Activated T-helper 9 cell treated with anti-CD3 and anti-CD28 coated beads, Interleukin-2, amount 50 U/mL, for 16 hours (primary cell): Measurements from ENCODE around the gene SLC7A8.

Experiments
- DNase-seq: peaks from one replicate; pipeline ENCODE4 v3.0.0-alpha.2; 2020; ENCODE audit warnings: low read depth

Gene SLC7A8

DNA sequence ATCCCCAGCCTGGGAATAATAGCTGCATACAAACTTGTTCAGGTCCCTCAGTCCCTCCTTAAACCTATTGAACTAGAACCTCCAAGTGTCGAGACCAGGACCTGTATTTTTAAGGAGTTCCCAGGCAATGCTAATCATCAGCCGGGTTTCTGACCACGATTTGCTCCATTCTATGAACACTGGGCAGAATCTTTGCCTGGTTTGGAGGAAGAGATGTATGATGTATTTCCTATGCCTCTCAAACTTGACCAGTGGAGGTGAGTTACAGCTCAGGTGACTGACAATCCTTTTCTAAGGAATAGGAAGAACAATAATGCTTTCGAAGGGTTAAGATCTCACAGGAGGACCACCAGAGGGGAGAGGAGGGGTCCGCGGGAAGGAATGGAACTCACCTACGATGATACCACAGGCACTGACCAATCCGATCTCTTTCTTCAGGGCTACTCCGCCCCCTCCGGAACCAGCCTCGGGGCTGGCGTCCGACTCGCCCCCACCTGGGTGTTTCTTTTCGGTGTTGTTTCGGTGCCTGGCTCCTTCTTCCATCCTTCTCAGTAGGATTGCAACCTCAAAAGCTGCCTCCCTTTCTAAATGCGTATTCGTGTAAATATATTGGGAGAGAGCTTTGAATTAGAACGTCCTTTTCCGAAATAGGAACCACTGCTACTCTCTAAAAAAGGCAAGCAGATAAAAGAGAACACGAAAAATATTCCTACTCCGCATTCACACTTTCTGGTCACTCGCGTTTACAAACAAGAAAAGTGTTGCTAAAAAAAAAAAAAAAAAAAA is 895 bp downstream of the SLC7A8 start:
- no peak for DNase-seq

DNA sequence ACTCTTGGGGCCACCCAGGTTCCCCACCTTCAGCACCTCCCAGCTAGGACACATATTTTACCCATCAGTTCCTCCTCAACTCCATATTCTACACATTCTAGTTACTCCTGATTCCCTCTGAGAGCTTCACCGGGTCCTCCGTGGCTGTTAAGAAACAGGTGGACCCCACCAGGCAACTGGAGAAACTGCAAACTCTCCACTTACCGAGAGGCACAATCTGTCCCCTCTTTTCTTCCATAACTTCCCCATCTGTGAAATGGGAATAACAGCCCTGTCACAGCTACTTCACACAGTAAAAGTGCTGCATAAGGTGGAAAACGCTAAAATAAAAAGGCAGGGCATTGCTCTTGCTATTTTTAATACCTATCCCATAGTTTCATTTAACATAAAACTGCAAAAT is 1.5 kb downstream of the SLC7A8 start:
- no peak for DNase-seq

DNA sequence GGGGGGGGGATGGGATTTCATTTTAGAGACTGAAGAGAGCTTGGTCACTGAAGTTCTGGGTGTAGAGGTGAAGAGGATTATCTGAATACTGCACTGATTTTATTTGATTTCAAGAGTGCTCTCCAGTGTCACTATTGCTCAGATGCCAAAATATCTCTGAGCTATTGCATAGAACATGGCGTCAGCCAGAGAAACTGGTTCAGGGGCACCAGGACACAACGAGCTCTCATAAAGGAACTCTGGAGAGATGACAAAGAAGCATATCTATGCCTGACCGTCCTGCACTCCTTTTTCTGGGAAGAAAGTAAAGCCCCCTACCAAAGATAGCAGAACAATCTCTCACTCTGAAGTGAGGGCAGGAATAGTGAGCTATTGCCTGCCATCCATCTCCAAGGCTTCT is 2.0 kb downstream of the SLC7A8 start:
- no peak for DNase-seq

DNA sequence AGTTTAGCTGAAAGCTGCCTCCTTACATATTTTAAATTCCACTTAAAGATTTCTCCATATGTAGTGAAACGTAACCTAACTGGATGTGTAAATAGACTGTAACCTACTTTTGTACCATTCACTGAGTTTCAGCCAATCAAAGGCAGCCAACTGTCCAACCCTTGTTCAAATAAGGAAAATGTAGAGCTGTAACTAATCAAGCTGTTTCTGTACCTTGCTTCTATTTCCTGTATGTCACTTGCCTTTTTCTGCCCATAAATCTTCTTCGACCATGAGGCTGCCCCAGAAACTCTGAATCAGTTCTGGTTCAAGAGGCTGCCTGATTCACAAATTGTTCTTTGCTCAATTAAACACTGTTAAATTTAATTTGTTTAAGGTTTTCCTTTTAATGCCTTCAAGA is 6.3 kb downstream of the SLC7A8 start:
- no peak for DNase-seq

DNA sequence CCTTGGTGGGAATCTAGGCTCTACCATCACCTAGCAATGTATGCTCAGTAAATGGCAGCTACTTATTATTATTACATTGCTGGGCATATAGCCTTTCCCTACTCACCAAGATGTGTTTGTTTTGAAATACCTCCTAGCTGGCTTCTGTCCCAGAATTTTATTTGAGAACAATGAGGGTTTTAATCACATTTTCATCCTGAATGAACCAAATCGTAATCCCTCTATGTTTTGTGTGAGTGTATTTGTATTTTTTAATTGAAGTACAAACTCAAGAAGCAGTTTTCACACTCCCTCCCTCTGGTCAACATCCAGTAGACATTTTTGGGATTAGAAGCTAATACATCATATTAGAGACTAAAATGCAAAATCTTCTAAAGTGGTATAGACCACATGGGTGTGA is 7.6 kb downstream of the SLC7A8 start:
- no peak for DNase-seq

DNA sequence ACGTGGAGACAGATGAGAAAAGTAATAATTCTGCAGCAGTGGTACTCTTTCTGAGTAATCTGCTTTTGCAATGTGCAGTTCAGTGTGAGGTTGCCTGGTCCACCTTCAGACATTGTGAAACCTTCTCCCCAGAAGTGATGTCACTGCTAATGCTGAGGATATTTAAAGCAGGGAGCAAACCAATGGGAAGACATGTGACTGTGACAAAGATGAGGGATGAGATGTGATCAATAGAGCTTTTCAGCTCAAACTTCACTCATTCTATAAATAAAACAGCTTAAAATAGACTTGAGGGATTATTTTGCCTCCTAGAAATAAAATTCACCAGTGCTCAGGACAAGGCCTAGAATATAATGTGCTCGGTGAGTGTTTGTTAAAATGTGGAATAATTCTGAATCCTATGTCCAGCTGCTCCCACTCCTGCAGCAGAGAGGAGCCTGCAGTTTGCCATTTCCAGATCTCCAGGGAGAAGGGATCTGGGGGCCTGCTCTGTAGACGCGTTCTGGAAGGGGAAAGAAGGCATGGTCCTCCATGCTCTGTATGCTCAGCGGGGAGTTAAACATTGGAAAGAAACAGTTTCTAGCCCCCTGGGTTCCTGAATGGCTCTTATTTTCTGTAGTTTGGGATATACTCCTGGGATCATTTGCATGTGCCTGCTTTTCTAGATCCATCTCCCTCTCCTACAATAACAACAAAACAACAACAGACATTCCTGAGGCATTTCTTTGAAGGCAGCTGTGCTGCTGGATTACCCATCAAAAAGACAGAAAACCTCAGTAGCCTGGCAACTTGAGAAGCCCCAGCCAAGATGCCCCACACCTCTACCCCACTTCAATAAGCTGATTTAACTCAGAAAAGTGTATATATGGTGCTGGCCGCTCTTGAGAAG is 8.9 kb downstream of the SLC7A8 start:
- no peak for DNase-seq

DNA sequence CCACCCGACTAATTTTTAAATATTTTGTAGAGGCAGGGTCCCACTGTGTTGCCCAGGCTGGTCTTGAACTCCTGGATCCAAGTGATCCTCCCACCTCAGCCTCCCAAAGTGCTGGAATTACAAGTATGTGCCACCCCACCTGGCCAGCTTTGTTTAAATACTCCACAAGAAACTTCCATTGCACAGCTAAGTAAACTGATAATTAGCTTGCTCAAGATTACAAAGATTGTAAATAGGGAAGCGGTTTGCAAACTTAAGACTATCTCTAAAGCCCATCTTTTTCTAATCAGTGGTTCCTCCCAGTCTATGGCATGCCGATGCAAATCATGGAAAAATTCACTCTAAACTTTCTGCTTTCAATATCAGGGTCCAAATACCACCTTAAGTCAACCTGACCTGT is 9.7 kb downstream of the SLC7A8 start:
- no peak for DNase-seq

DNA sequence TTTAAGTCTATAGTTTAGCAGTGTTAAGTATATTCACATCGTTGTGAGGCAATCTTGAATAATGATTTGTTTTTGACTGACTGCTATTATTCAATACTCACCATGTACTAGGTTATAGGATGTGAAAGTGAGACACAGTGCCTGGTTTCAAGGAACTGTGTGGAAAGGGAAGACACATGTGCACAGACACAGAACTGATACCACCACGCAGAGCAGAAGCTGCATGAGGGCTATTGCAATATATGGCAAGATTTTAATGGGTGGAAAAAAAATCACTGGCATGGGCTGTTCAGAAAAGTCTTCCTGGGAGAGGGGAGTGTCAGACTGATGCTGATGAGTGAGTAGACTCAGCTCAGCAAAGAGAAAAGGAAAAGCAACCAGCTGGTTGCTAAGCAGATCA is 10.4 kb downstream of the SLC7A8 start:
- DNase-seq = no peak

DNA sequence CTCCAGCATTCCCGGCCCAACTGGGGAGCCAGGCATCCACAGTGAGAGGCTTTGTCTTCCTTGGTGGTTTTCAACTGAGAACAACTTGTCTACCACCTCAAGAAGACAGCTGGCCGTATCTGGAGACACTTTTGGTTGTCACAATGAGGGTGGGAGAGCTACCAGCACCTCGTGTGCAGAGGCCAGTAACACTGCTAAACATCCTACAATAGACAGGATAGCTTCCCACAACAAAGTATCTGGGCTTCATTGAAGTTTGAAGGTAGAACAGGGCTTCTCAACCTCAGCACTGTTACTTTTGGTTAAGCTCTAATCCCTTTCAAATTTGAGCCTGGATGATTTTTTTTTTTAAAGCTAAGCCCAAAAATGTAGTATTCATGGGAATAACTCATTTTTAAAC is 10.9 kb downstream of the SLC7A8 start:
- DNase-seq = no peak

DNA sequence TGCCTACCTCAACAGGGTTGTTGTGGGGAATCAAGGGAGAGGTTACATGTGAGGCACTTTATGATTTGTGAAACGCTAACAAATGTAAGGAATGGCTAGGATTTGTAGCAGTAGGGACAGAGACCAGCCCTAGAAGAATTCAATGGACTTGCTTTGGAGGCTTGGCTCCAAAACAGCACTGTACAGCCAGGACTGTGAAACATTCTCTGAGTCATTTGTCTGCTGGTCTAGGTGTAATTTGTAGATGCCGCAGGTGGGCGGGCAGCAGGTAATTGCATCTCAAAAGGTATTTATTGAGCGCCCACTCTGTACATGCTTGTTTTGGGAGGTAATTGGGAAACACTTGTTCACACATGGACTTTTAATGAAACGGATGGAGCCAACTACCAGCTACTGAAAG is 11.4 kb downstream of the SLC7A8 start:
- DNase-seq = no peak

DNA sequence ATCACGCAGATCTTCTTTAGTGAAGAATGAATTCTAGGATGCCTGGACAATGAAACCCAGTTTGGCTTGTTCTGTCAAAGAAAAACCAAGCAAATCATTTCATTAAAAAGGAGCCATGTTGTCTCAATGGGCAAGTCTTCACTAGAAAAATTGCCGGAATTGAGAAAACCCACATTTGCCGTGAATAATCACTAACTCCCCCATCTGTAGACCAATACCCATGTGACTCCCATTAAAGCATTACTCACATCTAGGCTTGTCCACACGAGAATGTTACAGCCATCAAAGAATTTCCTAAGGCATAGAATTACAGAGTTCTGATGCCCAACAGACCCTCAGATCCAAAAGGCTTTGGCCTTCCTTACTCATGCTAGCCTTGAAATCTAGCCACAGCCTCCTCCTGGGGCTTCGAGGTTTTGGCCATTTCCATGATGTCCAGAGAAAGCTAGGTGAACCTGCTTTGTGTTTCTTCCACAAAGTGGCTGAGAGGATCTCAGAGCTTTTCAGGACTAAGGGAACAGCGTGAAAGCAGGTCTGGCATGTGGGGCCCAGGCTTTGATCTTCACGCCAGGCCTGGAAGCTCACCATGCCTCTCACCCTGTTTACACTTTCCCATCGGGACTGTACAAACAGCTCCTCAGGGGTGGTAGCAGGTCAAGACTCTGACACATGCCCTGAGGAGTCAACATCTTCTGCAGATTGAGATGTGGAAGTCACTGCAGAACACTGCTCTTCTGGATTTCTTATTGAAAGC is 12.1 kb downstream of the SLC7A8 start:
- DNase-seq = no peak

DNA sequence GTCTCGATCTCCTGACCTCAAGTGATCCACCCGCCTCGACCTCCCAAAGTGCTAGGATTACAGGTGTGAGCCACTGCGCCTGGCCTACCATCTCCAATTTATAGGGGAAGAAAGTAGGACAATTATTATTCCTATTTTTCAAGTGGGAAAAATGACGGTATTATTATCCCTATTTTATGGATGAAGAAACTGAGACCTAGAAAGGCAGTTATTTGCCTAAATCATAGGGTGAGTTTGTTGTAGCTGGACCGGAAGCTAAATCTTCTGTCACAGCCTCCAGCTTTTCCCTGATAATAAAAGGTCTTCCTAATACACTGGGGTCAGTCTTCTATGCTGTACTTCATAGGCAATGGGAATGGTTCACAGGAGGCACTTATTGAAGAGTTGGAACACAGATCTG is 13.8 kb downstream of the SLC7A8 start:
- no peak for DNase-seq

DNA sequence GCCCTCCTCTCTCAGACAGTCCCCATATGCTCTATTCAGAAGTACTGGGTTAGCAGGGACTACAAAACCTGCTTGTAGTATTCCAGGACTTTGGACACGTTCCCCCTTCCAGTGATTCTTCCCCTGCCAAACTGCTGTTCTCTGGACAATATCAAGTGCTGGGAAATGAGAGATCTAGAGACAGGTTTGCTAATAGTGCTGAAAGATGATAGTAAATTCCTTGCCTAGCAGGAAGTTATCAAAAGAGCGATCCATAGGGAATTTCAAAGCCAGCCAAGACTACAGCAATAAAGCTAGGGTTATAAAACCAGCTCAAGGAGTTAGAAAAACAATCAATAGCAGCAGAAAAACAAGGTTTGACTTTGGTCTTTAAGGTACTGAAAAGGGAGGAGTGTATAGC is 15.2 kb downstream of the SLC7A8 start:
- no peak for DNase-seq

DNA sequence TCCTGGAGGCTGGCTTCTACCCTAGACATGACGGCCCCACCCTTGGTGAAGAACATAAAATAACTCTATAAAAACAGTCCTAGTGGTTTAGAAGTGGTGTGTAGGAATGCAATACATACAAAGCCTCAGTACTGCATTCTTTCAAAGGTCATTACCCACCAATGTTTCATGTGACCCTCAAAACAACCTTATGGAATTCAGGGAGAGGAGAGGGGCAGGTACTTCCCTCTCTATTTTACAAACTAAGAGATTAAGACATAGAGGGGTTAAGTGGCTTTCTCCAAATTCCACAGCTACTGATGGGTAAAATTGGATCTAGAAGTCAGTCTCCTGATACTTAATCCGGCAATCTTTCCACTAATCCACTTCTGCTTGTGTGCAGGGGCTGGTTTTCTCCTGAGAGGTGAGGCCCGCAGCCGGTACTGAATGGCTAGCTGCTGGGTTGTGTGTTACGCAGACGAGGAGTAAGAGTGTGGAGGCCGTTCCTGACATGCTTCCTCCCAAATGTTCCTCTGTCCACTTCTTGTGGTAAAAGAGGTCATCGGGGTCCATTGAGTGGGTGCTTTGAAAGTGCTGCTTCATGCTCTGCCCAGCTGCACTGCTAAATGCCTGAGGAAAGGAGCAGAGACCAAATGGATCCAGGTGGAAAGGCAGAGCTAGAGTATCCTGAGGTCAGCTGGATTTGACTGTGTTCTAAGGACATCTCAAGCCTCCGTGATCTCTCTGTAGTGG is 16.2 kb downstream of the SLC7A8 start:
- DNase-seq = no peak

DNA sequence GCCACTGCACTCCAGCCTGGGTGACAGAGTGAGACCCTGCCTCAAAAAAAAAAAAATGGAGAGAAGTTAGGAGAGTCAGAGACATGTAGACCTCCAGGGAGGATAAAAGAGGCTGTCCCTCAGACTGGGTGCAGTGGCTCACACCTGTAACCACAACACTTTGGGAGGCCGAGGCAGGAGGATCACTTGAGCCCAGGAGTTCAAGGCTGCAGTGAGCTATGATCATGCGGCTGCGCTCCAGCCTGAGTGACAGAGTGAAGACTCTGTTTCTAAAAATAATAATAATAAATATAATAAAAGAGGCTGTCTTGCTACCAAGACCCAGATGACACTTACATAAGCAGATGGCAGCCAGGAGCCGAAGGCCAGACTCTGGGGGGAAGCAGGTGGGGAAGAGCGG is 18.5 kb downstream of the SLC7A8 start:
- DNase-seq = no peak

DNA sequence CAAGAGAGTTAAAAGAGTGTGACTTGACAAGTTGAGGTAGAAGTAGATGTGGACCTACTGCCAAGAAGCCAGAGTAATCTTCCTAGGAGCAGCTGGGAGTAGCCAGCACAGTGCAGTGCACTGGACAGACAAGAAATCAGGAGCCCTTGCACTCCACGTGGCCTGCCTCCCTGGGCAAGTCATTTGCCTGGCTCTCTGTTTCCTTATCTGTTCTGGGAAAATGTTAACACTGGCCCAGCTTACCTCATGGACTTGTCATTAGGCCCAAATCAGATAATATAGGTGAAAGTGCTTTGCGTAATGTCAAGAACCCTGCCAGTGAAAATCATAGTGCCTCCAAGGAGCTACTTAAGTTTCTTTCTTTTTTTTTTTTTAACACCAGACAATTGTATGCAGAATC is 19.2 kb downstream of the SLC7A8 start:
- no peak for DNase-seq

DNA sequence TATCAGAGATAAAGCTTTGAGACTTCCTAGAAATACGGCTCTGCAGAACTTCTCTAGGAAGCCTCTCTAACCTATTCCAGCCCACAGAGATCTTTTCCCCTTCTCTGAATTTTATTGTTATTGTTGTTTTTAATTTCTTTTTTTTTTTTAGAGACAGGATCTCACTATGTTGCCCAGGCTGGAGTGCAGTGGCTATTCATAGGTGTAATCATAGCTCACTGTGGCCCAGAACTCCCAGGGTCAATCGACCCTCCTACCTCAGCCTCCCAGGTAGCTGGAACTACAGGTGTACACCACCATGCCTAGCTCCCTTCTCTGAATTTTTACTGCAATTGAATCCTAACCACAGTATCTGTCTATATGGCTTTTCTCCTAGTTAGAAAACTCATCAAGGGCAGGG is 19.6 kb downstream of the SLC7A8 start:
- DNase-seq = no peak

DNA sequence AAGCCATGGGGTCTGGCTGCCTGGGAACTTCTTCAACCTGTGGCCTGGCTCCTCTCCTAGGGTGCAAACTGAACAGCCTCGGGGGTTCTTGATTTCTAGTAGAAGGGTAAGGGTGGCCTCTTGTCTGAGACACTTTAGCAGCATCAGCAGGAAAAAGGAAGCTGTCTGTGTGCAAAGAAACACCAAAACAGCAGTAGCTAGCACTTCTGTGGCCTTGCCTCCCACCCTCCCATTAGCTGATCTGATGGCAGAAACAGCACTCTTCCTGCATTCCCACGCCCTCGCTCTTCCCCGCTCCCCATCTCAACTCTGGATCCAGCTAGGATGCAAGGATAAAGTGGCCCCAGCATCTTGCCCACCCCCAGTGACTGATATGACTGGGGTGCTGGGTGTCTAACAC is 20.7 kb downstream of the SLC7A8 start:
- no peak for DNase-seq

DNA sequence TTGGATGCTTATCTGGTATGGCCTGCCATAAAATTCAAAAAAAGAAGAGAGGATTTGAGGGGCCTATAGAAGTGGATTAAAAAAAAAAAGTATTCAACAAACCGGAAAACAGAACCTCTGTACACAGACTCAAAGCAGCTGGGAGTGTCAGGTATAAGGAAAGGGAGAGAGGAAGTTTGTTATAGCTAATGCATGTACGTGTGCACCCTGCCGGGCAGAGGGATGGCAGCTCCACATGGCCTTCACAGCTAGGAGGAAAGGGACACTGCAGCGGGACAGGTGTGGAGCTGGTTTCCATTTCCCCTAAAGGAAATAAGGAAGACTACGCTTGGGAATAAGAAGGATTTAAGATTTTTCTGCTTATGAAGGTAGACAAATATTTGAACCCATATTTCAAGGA is 21.5 kb downstream of the SLC7A8 start:
- no peak for DNase-seq

DNA sequence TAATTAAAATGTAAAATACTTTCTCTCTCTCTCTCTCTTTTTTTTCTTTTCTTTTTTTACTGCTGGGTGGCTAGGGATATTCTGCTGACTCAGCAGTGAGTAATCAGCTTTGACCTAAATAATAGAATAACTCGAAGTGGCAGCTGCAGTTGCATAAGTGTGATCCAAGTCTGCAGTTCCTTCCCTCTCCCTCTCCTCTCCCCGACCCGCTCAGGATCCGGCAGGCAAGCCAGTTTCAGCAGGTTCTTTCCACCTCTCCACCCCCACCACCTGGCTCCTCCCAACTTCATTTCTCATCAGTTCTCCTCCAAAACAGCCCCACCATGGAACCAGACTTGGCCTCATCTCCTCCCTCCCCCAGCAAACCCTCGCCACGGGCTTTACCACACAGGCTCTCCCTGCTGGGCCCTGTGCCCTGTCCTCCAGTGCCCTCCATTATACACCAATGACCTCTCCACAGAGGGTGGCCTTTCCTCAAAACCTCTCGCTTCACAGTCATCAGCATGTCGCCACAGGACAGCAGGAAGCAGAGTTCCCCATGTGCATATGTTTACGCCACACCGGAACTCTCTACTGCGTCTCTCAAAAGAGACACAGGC is 22.4 kb downstream of the SLC7A8 start:
- no peak for DNase-seq

DNA sequence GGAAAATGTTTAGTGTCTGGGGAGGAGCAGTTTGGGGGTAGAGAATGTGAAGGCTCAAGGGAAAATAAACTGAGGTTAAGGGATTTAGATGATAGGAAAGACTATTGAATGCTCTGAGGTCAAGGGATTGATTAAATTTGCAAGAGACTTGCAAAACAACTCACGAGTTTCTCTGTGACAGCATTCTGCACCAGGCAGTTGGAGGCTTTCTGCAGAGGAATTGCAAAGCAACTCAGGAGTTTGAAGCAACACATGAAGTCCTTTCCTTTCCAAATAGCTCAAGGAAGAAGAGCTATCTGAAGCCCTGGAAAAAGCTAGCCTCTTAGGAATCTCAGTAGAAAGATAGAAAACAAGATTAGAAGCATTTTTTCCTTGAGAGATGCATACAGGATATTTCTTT is 23.9 kb downstream of the SLC7A8 start:
- no peak for DNase-seq

DNA sequence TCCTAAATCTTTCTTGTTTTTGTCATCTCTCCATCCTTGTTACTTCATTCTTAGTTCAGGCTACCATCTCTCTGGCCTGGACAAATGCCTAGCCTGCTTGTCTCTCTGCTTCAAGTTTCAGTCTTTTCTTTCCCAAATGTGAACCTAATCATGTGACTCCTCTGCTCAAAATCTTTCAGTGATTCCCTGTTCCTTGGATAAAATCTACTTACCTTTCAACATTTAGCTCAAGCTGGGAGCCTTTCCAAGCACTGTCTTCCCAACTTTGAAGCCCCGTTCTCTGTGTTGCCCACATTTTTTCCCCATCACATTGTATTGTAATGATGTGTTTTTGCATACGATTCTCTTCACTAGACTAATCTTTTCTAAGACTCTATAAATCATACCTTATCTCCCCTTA is 24.7 kb downstream of the SLC7A8 start:
- no peak for DNase-seq
